ENCODE measurements around the gene PRKRA.

PRKRA gene

GRCh38 chr2:178449700-178450523 lies 1.1 kb downstream of the PRKRA start:
- DNase-seq (ENCODE audit: low read depth) = peak; percentile 17
- TF ChIP-seq, protein P1, sequence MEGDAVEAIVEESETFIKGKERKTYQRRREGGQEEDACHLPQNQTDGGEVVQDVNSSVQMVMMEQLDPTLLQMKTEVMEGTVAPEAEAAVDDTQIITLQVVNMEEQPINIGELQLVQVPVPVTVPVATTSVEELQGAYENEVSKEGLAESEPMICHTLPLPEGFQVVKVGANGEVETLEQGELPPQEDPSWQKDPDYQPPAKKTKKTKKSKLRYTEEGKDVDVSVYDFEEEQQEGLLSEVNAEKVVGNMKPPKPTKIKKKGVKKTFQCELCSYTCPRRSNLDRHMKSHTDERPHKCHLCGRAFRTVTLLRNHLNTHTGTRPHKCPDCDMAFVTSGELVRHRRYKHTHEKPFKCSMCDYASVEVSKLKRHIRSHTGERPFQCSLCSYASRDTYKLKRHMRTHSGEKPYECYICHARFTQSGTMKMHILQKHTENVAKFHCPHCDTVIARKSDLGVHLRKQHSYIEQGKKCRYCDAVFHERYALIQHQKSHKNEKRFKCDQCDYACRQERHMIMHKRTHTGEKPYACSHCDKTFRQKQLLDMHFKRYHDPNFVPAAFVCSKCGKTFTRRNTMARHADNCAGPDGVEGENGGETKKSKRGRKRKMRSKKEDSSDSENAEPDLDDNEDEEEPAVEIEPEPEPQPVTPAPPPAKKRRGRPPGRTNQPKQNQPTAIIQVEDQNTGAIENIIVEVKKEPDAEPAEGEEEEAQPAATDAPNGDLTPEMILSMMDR (IDR thresholded peaks at IDR 0.05; ENCODE audit: insufficient read depth, low read depth, low read length, missing control alignments) = no peak

GRCh38 chr2:178448968-178449661 lies 1.9 kb downstream of the PRKRA start:
- DNase-seq (ENCODE audit: low read depth) = no peak
- H3K4me3 ChIP-seq (ENCODE audit: low read length) = peak overlapping the region; percentile 73
- TF ChIP-seq, protein P1 (IDR thresholded peaks at IDR 0.05; ENCODE audit: insufficient read depth, low read depth, low read length, missing control alignments) = no peak

More at GRCh38 chr2:178449700-178450523, 1.1 kb downstream of the PRKRA start:
- H3K4me3 ChIP-seq (ENCODE audit: low read length) = peak overlapping the region; percentile 73

DNA sequence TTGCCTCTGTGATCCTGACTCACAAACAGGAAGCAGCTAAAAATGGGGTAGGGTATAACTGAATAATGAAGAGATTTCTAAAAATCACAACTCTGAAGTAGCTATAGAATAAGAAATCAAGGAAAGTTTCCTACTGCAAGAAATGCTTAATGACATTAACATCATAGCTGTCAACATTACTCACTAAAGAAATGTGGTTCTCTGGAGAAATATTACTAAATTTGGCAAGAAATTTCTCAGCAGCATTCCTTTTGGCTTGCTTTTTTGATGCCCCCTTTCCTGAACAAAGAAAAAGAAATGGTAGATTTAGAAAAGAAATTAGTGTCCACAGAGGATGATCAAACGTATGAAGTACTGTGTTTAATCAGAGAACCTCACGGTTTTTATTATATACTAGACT lies 9.5 kb downstream of the PRKRA start:
- no peak for DNase-seq (ENCODE audit: low read depth)
- TF ChIP-seq, protein P1 (IDR thresholded peaks at IDR 0.05; ENCODE audit: insufficient read depth, low read depth, low read length, missing control alignments) = no peak
- no peak overlapping the region for H3K4me3 ChIP-seq (ENCODE audit: low read length)

DNA sequence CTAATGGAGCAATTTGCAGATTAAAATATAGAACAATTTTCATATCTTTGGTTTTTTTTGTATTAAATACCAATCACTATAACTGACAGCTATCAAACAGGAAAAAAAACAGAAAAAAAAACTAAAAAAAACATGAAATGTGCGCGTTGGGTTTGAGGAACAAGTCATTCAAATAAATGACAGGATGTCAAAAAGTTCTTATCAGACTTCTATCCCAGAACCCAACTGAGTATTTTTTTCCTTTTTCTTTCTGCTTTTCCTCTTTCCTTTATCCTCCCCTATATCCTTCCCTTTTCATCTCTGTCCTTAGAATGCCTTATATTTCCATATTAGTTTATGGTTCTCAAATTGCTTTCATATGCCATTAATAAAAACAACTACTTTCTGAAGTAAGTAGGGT lies 14.3 kb downstream of the PRKRA start:
- H3K4me3 ChIP-seq (ENCODE audit: low read length) = no peak overlapping the region
- TF ChIP-seq, protein P1 (IDR thresholded peaks at IDR 0.05; ENCODE audit: insufficient read depth, low read depth, low read length, missing control alignments) = no peak
- no peak for DNase-seq (ENCODE audit: low read depth)

DNA sequence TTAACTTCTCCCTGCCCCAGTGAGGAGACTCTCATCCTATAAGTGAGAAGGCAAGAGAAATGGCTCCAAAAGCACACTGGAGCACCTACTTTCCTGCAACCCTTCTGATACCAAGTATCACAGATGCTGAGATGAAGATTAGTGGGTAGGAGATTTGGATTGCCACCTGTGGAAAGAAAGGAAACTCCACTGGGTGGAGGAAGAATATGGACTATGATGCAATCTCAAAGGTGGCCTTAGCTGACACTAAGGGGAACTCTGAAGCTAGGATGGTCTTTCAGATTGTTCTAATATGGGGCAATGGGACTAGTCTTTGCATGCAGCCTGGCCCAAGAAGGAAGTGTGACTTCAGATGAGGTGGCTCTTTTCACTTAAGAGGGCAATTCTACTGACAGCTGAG lies 21.6 kb downstream of the PRKRA start:
- no peak for DNase-seq (ENCODE audit: low read depth)
- TF ChIP-seq, protein P1 (IDR thresholded peaks at IDR 0.05; ENCODE audit: insufficient read depth, low read depth, low read length, missing control alignments) = no peak
- H3K4me3 ChIP-seq (ENCODE audit: low read length) = no peak overlapping the region

GRCh38 chr2:178428396-178428806 lies 22.6 kb downstream of the PRKRA start:
- no peak for DNase-seq (ENCODE audit: low read depth)
- no peak overlapping the region for H3K4me3 ChIP-seq (ENCODE audit: low read length)
- TF ChIP-seq, protein P1 (IDR thresholded peaks at IDR 0.05; ENCODE audit: insufficient read depth, low read depth, low read length, missing control alignments) = no peak

Measured in epithelial cell of esophagus (primary cell).